ENCODE results near the gene MAP3K6. TPM values are rescaled to one million over a fixed set of nuclear protein-coding genes. Genes with fewer than 3 reads are reported as not detected.

Gene MAP3K6
- total and polyA plus RNA-seq, 2 donors (not counting 3 experiments of a cell fraction or from before 2014, with no cell fraction given), result 9.9 to 12.4 TPM

DNA sequence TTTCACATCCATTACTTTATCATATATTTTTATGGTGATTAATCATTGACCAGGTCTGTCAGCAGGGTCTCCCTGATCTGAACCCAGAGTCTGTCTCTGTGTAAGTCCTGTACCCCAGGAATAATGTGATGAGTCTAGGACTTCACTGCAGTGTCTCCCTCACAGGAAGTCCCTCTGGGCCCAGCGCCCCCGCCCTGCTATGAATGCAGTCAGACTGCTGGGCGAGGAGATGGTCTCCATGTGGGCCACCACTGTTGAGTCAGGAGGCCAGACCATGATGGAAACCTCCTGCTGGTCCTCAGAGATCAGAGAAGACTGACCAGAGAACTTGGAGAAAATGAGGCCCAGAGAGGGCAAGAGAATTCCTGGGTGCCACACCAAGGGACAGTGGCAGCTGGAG is 35.3 kb downstream of the MAP3K6 start:
- Histone ChIP-seq H3K9ac (replicated peaks; ENCODE audit: extremely low read depth, insufficient read depth, low read length) (no peak overlapping the region), H4K20me1 (replicated peaks; ENCODE audit: control insufficient read depth, extremely low read depth, insufficient read depth, low read length) (peaks cover 2% of the 10 kb centered on the region), H3K27me3 (ENCODE audit: control insufficient read depth in 2 of 2, insufficient read depth in 2 of 2, low read length in 2 of 2) (no peaks in the 10 kb centered on the region), H3K36me3 (ENCODE audit: control insufficient read depth in 2 of 2, extremely low read depth in 1 of 2, insufficient read depth in 2 of 2, low read length in 2 of 2) (peaks cover 5 to 45% of the 10 kb centered on the region in 2 experiments), H3K27ac (ENCODE audit: insufficient read depth, low read depth, low read length) (no peak overlapping the region), H3K4me1 (ENCODE audit: control insufficient read depth, extremely low read depth, insufficient read depth, low read length) (no peaks in the 10 kb centered on the region), H3K9me3 (replicated peaks; ENCODE audit: control insufficient read depth, insufficient read depth, low read length) (no peaks in the 10 kb centered on the region), H2AFZ (ENCODE audit: low read depth, low read length) (no peak overlapping the region), H3K4me3 (replicated peaks in 1 of 3; ENCODE audit: insufficient read depth in 1 of 3, low read depth in 1 of 3, low read length in 3 of 3) (no peak overlapping the region), H3K9me1 (replicated peaks; ENCODE audit: control insufficient read depth, extremely low read depth, insufficient read depth, low read length) (no peaks in the 10 kb centered on the region), H3K4me2 (ENCODE audit: insufficient read depth, low read length) (no peak overlapping the region), H3K79me2 (ENCODE audit: control insufficient read depth, insufficient read depth, low read length) (peaks cover 30% of the 10 kb centered on the region)
- DNase-seq (ENCODE audit: low read depth, low spot score), result no peak
- dilution Hi-C loops (cut with MboI; ENCODE audit: extremely low pct_ligation_motif_present, low sequenced_read_pairs) (no loop called here), intact Hi-C loops (cut with micrococcal nuclease) (no loop called here)
- no peak for FAIRE-seq
- CTCF ChIA-PET, result interaction anchor here (2.4 to 2.5 kb wide), 2 partner anchors 37 to 55 kb away, joined by 20 to 57 read pairs; partner anchors contain the start of gene MAP3K6
- POLR2A ChIA-PET, result no interaction called here
- BruUV-seq (replicated peaks), result no TSS peak
- no peak for TF ChIP-seq EZH2 (IDR thresholded peaks at IDR 0.05; ENCODE audit: borderline replicate concordance, low read depth, low read length, severe bottlenecking)
- TF ChIP-seq, protein P1, sequence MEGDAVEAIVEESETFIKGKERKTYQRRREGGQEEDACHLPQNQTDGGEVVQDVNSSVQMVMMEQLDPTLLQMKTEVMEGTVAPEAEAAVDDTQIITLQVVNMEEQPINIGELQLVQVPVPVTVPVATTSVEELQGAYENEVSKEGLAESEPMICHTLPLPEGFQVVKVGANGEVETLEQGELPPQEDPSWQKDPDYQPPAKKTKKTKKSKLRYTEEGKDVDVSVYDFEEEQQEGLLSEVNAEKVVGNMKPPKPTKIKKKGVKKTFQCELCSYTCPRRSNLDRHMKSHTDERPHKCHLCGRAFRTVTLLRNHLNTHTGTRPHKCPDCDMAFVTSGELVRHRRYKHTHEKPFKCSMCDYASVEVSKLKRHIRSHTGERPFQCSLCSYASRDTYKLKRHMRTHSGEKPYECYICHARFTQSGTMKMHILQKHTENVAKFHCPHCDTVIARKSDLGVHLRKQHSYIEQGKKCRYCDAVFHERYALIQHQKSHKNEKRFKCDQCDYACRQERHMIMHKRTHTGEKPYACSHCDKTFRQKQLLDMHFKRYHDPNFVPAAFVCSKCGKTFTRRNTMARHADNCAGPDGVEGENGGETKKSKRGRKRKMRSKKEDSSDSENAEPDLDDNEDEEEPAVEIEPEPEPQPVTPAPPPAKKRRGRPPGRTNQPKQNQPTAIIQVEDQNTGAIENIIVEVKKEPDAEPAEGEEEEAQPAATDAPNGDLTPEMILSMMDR (IDR thresholded peaks at IDR 0.05; ENCODE audit: extremely low read depth in 1 of 2, insufficient read depth in 1 of 2, low read depth in 1 of 2, low read length in 2 of 2), result no peak
- TF ChIP-seq JUN (IDR thresholded peaks at IDR 0.05; ENCODE audit: borderline replicate concordance, insufficient read depth, insufficient read length, low read depth), result no peak
- TF ChIP-seq FOS (IDR thresholded peaks at IDR 0.05; ENCODE audit: borderline replicate concordance, insufficient read depth, low read length), result no peak

DNA sequence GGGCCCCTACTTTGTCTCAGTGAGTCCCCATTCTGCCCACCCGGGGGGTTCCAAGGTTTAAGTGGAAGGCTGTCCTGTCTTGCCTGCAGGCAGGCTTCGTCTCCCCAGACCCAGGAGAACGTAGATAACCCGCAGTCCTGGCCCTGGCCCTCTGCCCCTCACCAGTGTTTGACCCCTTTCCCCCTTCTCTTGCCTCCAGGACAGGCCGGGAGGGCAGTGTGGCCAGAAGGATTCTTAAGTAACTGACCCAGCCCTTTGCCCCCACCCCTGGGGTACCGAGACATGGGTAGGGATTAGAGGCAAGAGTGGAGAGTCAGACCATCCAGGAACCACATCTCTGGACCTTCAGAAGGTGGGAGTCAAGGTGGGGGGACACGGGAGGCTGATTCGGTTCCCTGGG is 36.0 kb downstream of the MAP3K6 start:
- ChIA-PET CTCF (no interaction called here), POLR2A (no interaction called here)
- Histone ChIP-seq H3K4me1 (ENCODE audit: control insufficient read depth, extremely low read depth, insufficient read depth, low read length) (no peaks in the 10 kb centered on the region), H2AFZ (ENCODE audit: low read depth, low read length) (no peak overlapping the region), H3K9me3 (replicated peaks; ENCODE audit: control insufficient read depth, insufficient read depth, low read length) (no peaks in the 10 kb centered on the region), H3K9me1 (replicated peaks; ENCODE audit: control insufficient read depth, extremely low read depth, insufficient read depth, low read length) (no peaks in the 10 kb centered on the region), H3K4me3 (replicated peaks in 1 of 3; ENCODE audit: insufficient read depth in 1 of 3, low read depth in 1 of 3, low read length in 3 of 3) (no peak overlapping the region), H4K20me1 (replicated peaks; ENCODE audit: control insufficient read depth, extremely low read depth, insufficient read depth, low read length) (peaks cover 2% of the 10 kb centered on the region), H3K27ac (ENCODE audit: insufficient read depth, low read depth, low read length) (no peak overlapping the region), H3K27me3 (ENCODE audit: control insufficient read depth in 2 of 2, insufficient read depth in 2 of 2, low read length in 2 of 2) (no peaks in the 10 kb centered on the region), H3K9ac (replicated peaks; ENCODE audit: extremely low read depth, insufficient read depth, low read length) (no peak overlapping the region), H3K4me2 (ENCODE audit: insufficient read depth, low read length) (no peak overlapping the region), H3K36me3 (ENCODE audit: control insufficient read depth in 2 of 2, extremely low read depth in 1 of 2, insufficient read depth in 2 of 2, low read length in 2 of 2) (peaks cover 4 to 39% of the 10 kb centered on the region in 2 experiments), H3K79me2 (ENCODE audit: control insufficient read depth, insufficient read depth, low read length) (peaks cover 36% of the 10 kb centered on the region)
- no peak for DNase-seq (ENCODE audit: low read depth, low spot score)
- TF ChIP-seq, protein P1 (IDR thresholded peaks at IDR 0.05; ENCODE audit: extremely low read depth in 1 of 2, insufficient read depth in 1 of 2, low read depth in 1 of 2, low read length in 2 of 2), result no peak
- TF ChIP-seq GATA2 (IDR thresholded peaks at IDR 0.05; ENCODE audit: insufficient read depth, insufficient read length, low read depth, low read length), result no peak
- TF ChIP-seq, protein P2, sequence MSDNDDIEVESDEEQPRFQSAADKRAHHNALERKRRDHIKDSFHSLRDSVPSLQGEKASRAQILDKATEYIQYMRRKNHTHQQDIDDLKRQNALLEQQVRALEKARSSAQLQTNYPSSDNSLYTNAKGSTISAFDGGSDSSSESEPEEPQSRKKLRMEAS (IDR thresholded peaks at IDR 0.05; ENCODE audit: insufficient read depth, insufficient read length), result no peak
- no peak for FAIRE-seq
- dilution Hi-C loops (cut with MboI; ENCODE audit: extremely low pct_ligation_motif_present, low sequenced_read_pairs) (no loop called here), intact Hi-C loops (cut with micrococcal nuclease) (no loop called here)
- no TSS peak for BruUV-seq (replicated peaks)

Data from endothelial cell of umbilical vein (primary cell).